Mesendoderm (in vitro differentiated cells): ENCODE results near the gene LAMP2.

ENCODE experiments used
- DNase-seq: peaks from one replicate; pipeline ENCODE4 v3.0.0; 2013
- H2AK5ac ChIP-seq: 2 replicates; pipeline ENCODE4 v1.6.1; 2013; ENCODE audit warnings: low read length, inconsistent platforms
- H2BK120ac ChIP-seq: 2 replicates; pipeline ENCODE4 v1.6.1; 2013; ENCODE audit warnings: low read depth, mild to moderate bottlenecking, low read length, moderate library complexity, mixed read lengths
- H2BK15ac ChIP-seq: replicated peaks from 2 replicates; pipeline ENCODE4 v1.6.1; 2013; ENCODE audit warnings: low read depth, mild to moderate bottlenecking, moderate library complexity
- H2BK5ac ChIP-seq: 2 replicates; pipeline ENCODE4 v1.6.1; 2013; ENCODE audit warnings: low read length, inconsistent platforms
- H3K18ac ChIP-seq: 2 replicates; pipeline ENCODE4 v1.6.1; 2013; ENCODE audit warnings: mild to moderate bottlenecking, low read length, mixed read lengths
- H3K23ac ChIP-seq: one replicate; pipeline ENCODE4 v1.6.1; 2013; ENCODE audit warnings: low read length
- H3K27ac ChIP-seq: 2 replicates; pipeline ENCODE4 v1.5.1; 2013; ENCODE audit warnings: low read depth, mild to moderate bottlenecking, inconsistent platforms, low read length, moderate library complexity
- H3K27me3 ChIP-seq: 2 replicates; pipeline ENCODE4 v1.6.1; 2013; ENCODE audit warnings: low read length, control low read depth, mild to moderate bottlenecking, inconsistent platforms; ENCODE audit not compliant: insufficient read depth, poor library complexity
- H3K36me3 ChIP-seq: 2 replicates; pipeline ENCODE4 v1.6.1; 2013; ENCODE audit warnings: low read length, inconsistent platforms; ENCODE audit not compliant: control insufficient read depth, insufficient read depth
- H3K4ac ChIP-seq: one replicate; pipeline ENCODE4 v1.6.1; 2013; ENCODE audit warnings: low read depth, mild to moderate bottlenecking, low read length, moderate library complexity
- H3K4me1 ChIP-seq: 2 replicates; pipeline ENCODE4 v1.6.1; 2013; ENCODE audit warnings: low read depth, low read length, inconsistent platforms; ENCODE audit not compliant: control insufficient read depth
- H3K4me2 ChIP-seq: 2 replicates; pipeline ENCODE4 v1.6.1; 2013; ENCODE audit warnings: low read length
- H3K4me3 ChIP-seq: 2 replicates; pipeline ENCODE4 v1.5.1; 2013; ENCODE audit warnings: mild to moderate bottlenecking, low read length
- H3K56ac ChIP-seq: one replicate; pipeline ENCODE4 v1.6.1; 2013; ENCODE audit warnings: low read length
- H3K79me1 ChIP-seq: 2 replicates; pipeline ENCODE4 v1.6.1; 2013; ENCODE audit warnings: low read length, inconsistent platforms
- H3K79me2 ChIP-seq: 2 replicates; pipeline ENCODE4 v1.6.1; 2013; ENCODE audit warnings: mild to moderate bottlenecking, low read length; ENCODE audit not compliant: control insufficient read depth, insufficient read depth
- H3K9ac ChIP-seq: 2 replicates; pipeline ENCODE4 v1.6.1; 2013; ENCODE audit warnings: low read length, inconsistent platforms
- H4K5ac ChIP-seq: one replicate; pipeline ENCODE4 v1.6.1; 2013; ENCODE audit warnings: low read length
- H4K8ac ChIP-seq: one replicate; pipeline ENCODE4 v1.6.1; 2013; ENCODE audit warnings: low read depth, mild to moderate bottlenecking, control low read depth, low read length, moderate library complexity
- WGBS: extraction: QIAGEN DNeasy Blood & Tissue Kit; methylation state at CpG from one replicate; pipeline ENCODE4 v1.1.7; 2013; ENCODE audit warnings: low lambda C conversion rate, missing lambda C conversion rate; ENCODE audit not compliant: insufficient coverage; ENCODE audit errors: extremely low coverage; 5-methylcytosine and 5-hydroxymethylcytosine counted together

LAMP2 gene

GRCh38 chrX:120456973-120457372 is 12.1 kb downstream of the LAMP2 start:
- no peak for DNase-seq
- Histone ChIP-seq H3K27ac (no peak overlapping the region), H3K4ac (no peak overlapping the region), H2BK5ac (no peak overlapping the region), H3K56ac (no peak overlapping the region), H3K4me3 (no peak overlapping the region), H3K79me1 (no peaks in the 10 kb centered on the region), H2AK5ac (no peak overlapping the region), H3K9ac (no peak overlapping the region), H2BK15ac (no peak overlapping the region), H4K5ac (no peak overlapping the region), H3K18ac (no peak overlapping the region), H3K36me3 (no peaks in the 10 kb centered on the region), H3K4me2 (no peak overlapping the region), H3K79me2 (no peaks in the 10 kb centered on the region), H4K8ac (no peak overlapping the region), H3K23ac (no peak overlapping the region), H3K4me1 (no peaks in the 10 kb centered on the region), H3K27me3 (no peaks in the 10 kb centered on the region), H2BK120ac (no peak overlapping the region)
- no CpG with 5 or more reads among the region's 4 CpGs for WGBS

GRCh38 chrX:120453985-120454384 is 15.1 kb downstream of the LAMP2 start:
- Histone ChIP-seq H3K79me1 (no peaks in the 10 kb centered on the region), H3K4me2 (no peak overlapping the region), H3K27me3 (no peaks in the 10 kb centered on the region), H2BK120ac (no peak overlapping the region), H3K56ac (no peak overlapping the region), H3K4ac (no peak overlapping the region), H3K23ac (no peak overlapping the region), H3K4me1 (no peaks in the 10 kb centered on the region), H3K79me2 (no peaks in the 10 kb centered on the region), H3K9ac (no peak overlapping the region), H2BK15ac (no peak overlapping the region), H3K27ac (no peak overlapping the region), H4K5ac (no peak overlapping the region), H2AK5ac (no peak overlapping the region), H3K4me3 (no peak overlapping the region), H3K36me3 (no peaks in the 10 kb centered on the region), H3K18ac (no peak overlapping the region), H2BK5ac (no peak overlapping the region), H4K8ac (no peak overlapping the region)
- no peak for DNase-seq
- WGBS = no CpG with 5 or more reads among the region's 5 CpGs

GRCh38 chrX:120452131-120452530 is 17.0 kb downstream of the LAMP2 start:
- no peak overlapping the region for H3K4me2 ChIP-seq
- no peak overlapping the region for H2BK120ac ChIP-seq
- DNase-seq = peak; percentile 73
- no peak overlapping the region for H3K56ac ChIP-seq
- H3K79me2 ChIP-seq = no peaks in the 10 kb centered on the region
- no peaks in the 10 kb centered on the region for H3K27me3 ChIP-seq
- H2BK15ac ChIP-seq = no peak overlapping the region
- H4K5ac ChIP-seq = no peak overlapping the region
- H3K27ac ChIP-seq = no peak overlapping the region
- no peak overlapping the region for H3K18ac ChIP-seq
- no peak overlapping the region for H4K8ac ChIP-seq
- no peaks in the 10 kb centered on the region for H3K4me1 ChIP-seq
- H3K23ac ChIP-seq = no peak overlapping the region
- H3K79me1 ChIP-seq = no peaks in the 10 kb centered on the region
- H3K9ac ChIP-seq = no peak overlapping the region
- no peaks in the 10 kb centered on the region for H3K36me3 ChIP-seq
- no CpG with 5 or more reads among the region's 3 CpGs for WGBS
- no peak overlapping the region for H3K4me3 ChIP-seq
- no peak overlapping the region for H2AK5ac ChIP-seq
- H3K4ac ChIP-seq = no peak overlapping the region
- no peak overlapping the region for H2BK5ac ChIP-seq

- no CpG with 5 or more reads among the region's 3 CpGs for WGBS
- Histone ChIP-seq H3K56ac (no peak overlapping the region), H4K5ac (no peak overlapping the region), H3K4me1 (no peaks in the 10 kb centered on the region), H3K4me2 (no peak overlapping the region), H3K23ac (no peak overlapping the region), H3K79me2 (no peaks in the 10 kb centered on the region), H2BK15ac (no peak overlapping the region), H3K9ac (no peak overlapping the region), H3K36me3 (no peaks in the 10 kb centered on the region), H3K4ac (no peak overlapping the region), H3K18ac (no peak overlapping the region), H2AK5ac (no peak overlapping the region), H2BK5ac (no peak overlapping the region), H3K27ac (no peak overlapping the region), H3K27me3 (no peaks in the 10 kb centered on the region), H4K8ac (no peak overlapping the region), H3K79me1 (no peaks in the 10 kb centered on the region), H2BK120ac (no peak overlapping the region), H3K4me3 (no peak overlapping the region)
- peak; percentile 4 for DNase-seq
Observed at GRCh38 chrX:120450163-120450562, 18.9 kb downstream of the LAMP2 start.

- no peaks in the 10 kb centered on the region for H3K27me3 ChIP-seq
- no peak overlapping the region for H3K4ac ChIP-seq
- no peak overlapping the region for H2AK5ac ChIP-seq
- H2BK5ac ChIP-seq = no peak overlapping the region
- H3K4me3 ChIP-seq = no peak overlapping the region
- H3K4me2 ChIP-seq = no peak overlapping the region
- no peak overlapping the region for H3K27ac ChIP-seq
- H3K18ac ChIP-seq = no peak overlapping the region
- WGBS = no CpG with 5 or more reads among the region's 8 CpGs
- no peaks in the 10 kb centered on the region for H3K36me3 ChIP-seq
- H4K5ac ChIP-seq = no peak overlapping the region
- no peak overlapping the region for H2BK120ac ChIP-seq
- H3K56ac ChIP-seq = no peak overlapping the region
- no peaks in the 10 kb centered on the region for H3K79me1 ChIP-seq
- no peak overlapping the region for H4K8ac ChIP-seq
- no peaks in the 10 kb centered on the region for H3K4me1 ChIP-seq
- no peak overlapping the region for H3K9ac ChIP-seq
- H2BK15ac ChIP-seq = no peak overlapping the region
- DNase-seq = no peak
- no peak overlapping the region for H3K23ac ChIP-seq
- H3K79me2 ChIP-seq = no peaks in the 10 kb centered on the region
Observed at GRCh38 chrX:120446498-120446897, 22.6 kb downstream of the LAMP2 start.

- H3K4me1 ChIP-seq = no peaks in the 10 kb centered on the region
- no peak overlapping the region for H3K4me2 ChIP-seq
- no peak overlapping the region for H3K23ac ChIP-seq
- no peak for DNase-seq
- no peaks in the 10 kb centered on the region for H3K79me1 ChIP-seq
- no peak overlapping the region for H4K8ac ChIP-seq
- H3K9ac ChIP-seq = no peak overlapping the region
- no CpG with 5 or more reads among the region's 3 CpGs for WGBS
- no peak overlapping the region for H3K56ac ChIP-seq
- H3K27ac ChIP-seq = no peak overlapping the region
- H3K27me3 ChIP-seq = no peaks in the 10 kb centered on the region
- no peak overlapping the region for H4K5ac ChIP-seq
- H3K79me2 ChIP-seq = no peaks in the 10 kb centered on the region
- no peak overlapping the region for H2BK120ac ChIP-seq
- H2BK15ac ChIP-seq = no peak overlapping the region
- H3K4ac ChIP-seq = no peak overlapping the region
- H3K36me3 ChIP-seq = no peaks in the 10 kb centered on the region
- no peak overlapping the region for H2BK5ac ChIP-seq
- H3K18ac ChIP-seq = no peak overlapping the region
- no peak overlapping the region for H3K4me3 ChIP-seq
- H2AK5ac ChIP-seq = no peak overlapping the region
Observed at GRCh38 chrX:120439921-120440320, 29.2 kb downstream of the LAMP2 start.
